Activated CD4-positive, alpha-beta T cell treated with anti-CD3 and anti-CD28 coated beads, Interleukin-10, Interleukin-2, amounts not matched to agents 100 ng/mL and 50 ng/mL, durations not matched to agents 16 hours and 8 hours (primary cell): ENCODE data around the gene CSTB.
A peak's percentile ranks its signal among the peaks of the same experiment; 100 is the strongest.

Experiments
- DNase-seq: peaks from one replicate; pipeline ENCODE4 v3.0.0-alpha.2; 2020

CSTB gene

DNA sequence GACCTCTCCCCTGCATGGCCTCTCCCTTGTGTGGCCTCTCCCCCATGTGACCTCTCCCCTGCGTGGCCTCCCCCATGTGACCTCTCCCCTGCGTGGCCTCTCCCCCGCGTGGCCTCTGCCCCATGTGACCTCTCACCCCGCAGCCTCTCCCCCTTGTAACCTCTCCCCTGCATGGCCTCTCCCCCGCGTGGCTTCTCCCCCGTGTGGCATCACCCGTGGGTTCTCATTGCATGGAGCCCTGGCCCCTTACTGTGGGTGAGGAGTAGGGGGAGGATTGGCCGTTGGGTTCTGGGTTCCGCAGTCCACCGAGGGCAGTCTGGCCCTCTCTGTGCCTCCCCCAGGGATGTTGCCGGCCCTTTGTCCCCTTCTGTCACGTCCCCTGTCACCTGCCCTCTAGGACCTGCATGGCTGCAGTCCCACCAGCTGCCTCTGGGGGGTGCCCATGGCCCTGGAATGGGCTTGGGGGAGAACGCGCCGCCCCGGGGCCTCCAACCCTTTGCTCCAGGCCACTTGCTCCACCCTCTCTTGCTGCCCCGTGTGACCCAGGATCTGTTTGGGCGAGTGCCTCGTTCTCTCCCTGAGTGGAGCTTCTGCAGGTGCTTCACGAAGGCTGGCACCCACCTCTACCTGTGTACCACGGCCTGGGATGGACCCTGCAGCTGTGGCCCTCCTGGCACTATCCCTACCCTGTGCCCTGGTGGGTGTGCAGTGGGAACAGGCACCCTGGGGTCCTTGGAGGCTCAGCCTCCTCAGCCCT lies 34.6 kb upstream of the CSTB start:
- peak; percentile 93 for DNase-seq

DNA sequence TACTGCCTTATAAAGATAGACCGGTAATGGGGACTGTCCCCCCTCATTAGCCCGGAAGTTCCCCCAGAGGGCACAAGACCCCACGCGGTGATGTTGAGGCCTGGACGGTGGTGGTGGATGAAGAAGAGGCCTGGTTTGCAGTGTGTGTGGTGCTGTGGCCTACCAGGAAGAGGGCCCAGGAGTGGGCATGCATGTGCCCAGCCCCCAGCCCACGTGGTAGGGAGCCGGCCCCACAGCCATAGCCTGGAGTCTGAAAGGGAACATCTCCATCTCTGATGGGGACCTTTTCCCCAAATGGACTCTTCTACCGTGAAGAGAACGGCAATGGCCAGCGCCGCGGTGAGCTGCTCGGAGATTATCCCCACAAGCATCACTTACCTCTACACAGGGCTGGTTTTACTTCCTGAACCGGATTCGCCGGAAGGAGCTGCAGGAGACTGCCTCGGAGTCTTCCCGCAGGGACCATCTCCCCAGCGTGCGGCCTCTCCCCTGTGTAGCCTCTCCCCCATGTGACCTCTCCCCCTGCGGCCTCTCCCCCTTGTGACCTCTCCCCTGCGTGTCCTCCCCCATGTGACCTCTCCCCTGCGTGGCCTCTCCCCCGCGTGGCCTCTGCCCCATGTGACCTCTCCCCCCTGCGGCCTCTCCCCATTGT lies 33.9 kb upstream of the CSTB start:
- DNase-seq, result no peak

DNA sequence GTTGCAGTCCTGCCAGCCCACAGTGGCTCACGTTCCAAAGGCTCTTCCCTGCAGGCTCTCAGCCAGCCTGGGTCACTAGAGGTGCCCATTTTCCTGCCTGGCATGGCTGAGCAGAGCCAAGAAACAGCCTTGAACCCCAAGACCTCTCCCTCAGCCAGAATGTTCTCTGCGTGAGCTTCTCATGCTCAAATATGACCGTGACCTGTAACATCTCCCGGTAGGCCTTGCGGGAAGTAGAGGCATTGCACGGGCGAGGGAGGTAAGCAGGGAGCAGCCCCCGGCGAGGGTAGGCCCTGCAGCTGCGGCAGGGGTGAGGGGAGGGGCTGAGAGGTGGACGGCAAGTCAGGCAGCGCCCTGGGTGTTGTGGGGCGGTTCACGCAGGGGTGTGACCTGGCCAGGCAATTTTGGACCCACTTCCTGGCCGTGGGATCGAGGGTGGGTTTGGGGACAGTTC lies 33.3 kb upstream of the CSTB start:
- DNase-seq, result no peak

DNA sequence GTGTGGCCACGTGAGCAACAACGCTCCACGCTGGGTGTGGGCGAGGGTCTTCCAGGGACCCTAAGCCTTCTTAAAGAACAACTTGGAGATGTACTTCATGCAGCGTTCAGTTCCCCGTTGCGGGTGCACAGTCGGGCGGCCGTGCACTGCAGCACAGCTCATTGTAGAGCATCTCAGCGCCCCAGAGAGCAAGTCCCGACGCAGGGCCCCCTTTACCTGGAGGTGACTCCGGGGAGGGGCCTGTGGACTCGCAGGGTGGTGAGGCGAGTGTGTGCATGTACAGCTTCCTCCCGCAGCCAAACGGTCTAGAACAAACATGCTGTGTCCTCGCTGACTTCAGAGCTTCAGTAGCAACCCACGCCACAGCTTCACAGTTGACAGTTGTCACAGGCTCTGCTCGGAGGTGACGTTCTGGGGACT lies 32.7 kb upstream of the CSTB start:
- DNase-seq, result no peak

DNA sequence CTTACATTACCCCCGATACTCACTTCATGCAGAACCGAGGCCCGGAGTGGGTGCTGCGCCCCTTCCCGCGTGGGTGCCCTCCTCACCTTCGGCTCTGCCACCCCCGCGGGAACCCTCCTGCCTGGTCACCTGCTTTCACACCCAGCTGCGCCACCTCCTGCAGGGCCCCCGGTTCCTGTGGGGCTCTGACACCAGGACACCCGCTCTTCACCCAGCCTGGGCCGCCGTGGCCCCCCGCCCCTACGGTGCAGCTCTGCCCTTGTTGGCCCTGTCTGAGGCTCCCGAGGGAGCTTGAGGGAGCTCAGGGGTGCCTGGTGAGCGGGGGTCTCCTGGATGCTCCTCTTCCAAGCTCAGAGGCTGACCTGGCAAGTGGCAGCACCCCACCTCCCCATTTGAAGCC lies 32.3 kb upstream of the CSTB start:
- DNase-seq, result no peak

DNA sequence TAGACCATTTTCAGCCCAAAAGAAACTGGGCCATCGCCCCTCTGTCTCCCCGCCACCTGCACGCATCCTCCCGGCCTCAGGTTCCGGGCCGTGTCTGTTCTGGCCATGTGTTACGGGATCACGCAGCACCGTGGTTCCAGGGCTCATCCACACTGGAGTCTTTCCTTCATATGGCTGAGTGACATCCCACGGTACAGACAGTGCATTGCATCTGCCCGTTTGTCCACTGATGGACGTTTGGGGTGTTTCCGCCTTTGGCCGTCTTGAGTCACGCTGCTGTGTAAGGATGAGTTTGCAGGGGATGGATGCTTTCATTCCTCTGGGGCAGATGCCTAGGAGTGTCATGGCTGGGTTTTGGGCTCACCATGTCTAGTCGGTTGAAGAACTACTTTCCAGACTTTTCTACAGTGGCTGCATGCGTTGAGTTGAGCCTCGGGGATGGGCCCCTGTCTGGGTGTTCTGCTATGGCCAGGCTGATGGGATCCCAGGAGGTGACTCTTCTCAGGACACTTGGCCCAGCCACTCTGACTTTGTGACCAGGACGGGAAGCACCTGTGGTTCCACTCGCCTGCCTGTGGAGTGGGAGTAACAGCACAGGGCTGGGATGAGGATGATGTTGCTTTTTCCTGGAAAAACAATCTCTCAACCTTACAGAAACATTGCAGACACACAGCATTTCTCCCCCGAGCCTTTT lies 30.1 kb upstream of the CSTB start:
- DNase-seq, result no peak

DNA sequence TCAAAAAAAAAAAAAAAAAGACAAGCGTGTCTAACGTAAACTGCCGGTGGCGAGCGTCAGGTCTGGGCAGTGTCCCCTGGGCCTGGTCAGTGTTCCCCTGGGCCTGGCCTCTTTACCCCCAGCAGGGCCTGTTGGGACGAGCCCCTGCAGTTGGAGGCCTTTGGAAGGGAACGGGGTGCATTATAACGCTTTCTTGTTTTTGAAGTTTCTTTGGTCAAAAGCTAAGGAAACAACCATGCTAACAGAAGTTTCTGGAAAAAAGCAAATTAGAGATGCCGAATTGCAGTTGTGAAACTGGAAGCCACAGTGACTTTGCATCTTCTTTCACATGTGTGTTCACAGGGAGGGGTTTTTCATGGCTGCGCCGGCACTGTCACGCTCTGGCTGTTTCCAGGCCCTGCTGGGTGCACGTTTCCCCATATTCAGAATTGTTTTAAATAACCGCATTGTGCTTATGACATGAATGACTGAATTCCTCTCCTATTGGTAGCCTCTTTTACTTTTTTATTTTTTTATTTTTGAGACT lies 29.2 kb upstream of the CSTB start:
- no peak for DNase-seq

DNA sequence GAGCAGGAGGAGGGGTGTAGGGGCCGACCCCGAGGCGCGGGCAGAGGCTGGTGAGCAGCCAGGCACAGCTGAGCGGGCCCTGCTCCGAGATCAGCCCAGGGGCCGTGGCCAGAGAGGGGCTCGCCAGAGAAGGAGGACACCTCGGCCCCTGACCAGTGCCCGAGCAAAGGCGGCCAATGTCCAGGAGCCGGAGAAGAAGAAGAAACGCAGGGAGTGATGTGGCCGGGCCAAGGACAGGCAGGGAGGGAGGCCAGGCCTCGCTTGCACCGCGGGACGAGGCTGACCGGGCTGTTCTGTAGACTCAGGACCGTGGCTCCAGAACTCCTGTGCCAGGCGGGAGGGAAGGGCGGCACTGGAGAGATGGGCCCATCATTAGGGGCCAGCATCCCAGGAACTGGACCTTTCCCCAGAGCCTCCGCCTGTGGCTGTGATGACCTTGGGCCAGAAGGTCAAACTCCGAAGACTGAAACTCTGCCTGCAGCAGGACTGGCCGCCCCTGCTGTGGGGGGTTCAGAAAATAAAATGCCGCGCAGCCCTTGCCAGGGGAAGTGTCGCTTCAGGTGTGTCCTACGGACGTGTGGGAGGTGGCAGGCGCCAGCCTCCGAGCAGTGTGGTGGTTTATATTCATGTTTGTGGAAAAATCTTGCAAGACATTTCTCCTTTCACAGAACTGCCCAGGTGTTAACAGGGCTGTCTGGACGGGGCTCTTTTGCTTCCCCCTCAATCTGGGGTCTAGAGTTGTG lies 27.6 kb upstream of the CSTB start:
- no peak for DNase-seq

DNA sequence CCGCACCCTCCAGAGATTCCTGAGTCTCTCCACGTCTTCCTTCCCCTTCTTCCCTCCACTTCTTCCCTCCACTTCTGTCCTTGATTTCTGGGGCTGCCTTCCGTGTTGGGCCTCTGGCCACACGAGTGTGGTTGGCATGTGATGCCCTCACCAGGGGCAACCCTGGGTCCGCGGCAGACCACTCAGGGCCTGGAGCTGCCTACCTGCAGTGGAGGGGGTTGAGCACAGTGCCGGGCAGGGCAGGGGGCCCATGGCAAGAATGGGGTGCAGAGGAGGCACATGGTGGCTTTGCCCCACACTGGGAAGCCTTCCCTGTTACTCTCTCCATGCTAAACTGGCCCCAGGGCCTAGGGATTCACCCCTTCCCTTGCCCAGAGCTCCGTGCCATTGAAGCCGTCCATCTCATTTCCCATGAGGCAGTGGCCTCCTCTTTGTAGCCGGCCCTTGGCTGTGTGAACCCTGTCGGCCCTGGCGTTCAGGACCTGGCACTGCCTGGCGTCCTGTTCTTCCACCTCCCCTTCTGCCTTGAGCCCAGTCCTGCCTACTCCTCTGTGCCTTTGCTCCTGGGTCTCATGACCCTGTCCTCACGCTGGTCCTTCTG lies 26.7 kb upstream of the CSTB start:
- no peak for DNase-seq

DNA sequence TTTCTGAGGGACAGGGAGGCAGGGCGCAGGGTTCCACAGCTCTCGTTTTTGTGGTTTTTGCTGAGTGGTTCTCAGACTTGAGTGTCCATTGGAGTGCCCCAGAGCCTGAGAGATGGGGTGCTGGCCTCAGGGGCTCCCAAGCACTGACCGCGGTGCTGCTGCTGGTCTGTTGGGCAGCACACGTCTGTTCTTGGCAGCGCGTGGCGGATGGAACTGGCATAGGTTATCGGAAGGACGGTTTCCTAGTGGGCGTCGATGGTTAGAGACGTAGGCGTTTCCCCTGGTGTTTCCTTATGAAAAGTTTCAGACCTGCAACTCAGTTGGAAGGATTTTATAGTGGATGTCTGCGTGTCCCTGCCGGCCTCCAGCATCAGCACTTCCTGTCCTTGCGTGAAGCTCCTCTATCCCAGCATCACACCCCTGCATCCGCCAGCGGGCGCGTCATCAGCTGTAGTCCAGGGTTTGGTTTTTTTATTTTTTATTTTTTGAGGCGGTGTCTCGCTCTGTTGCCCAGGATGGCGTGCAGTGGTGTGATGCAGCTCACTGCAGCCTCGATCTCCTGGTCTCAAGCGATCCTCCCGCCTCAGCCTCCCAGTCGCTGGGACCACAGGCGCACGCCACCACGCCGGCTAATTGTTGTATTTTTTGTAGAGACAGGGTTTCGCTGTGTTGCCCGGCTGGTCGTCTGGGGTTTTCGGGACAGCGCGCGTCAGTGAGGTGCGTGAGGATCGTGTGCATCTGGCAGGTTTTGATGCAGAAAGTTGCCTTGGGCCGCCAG lies 25.1 kb upstream of the CSTB start:
- DNase-seq, result no peak

DNA sequence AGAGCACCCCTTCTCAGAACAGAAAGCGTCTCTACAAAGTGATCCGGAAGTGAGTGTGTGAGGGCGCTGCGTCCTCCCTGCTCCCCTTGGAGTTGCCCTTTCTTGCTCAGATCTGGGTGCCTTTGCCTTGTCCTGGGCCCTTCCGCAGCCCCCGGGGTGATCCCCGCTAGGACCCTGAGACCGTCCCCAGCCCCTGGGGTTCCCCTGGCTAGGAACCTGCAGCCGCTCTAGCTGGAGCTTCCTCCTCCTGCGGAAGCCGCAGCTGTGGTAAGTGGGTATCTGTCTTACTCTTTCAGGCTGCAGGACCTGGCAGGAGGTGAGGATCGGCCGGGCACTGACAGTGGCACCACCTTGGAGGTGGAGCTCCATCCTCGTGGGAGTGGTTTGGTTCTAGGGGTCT lies 24.5 kb upstream of the CSTB start:
- no peak for DNase-seq

DNA sequence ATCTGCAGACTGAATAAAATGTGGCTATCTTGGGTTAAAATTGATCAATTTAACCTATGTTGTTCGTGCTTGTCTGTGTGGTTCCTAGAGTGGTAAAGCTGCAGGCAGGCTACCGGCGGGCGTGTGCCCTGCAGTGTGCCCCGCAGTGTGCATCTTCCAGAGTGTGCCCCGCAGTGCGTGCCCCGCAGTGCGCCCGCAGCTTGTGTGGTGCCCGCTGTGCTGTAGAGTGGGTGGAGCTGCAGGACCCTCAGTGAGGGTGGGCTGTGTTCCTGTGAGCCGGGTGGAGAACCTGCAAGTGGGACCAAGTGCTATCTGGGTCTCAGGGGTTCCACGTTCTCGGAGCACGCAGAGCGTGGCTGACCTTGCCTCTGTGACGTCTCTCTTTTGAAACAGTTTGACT lies 24.0 kb upstream of the CSTB start:
- no peak for DNase-seq

DNA sequence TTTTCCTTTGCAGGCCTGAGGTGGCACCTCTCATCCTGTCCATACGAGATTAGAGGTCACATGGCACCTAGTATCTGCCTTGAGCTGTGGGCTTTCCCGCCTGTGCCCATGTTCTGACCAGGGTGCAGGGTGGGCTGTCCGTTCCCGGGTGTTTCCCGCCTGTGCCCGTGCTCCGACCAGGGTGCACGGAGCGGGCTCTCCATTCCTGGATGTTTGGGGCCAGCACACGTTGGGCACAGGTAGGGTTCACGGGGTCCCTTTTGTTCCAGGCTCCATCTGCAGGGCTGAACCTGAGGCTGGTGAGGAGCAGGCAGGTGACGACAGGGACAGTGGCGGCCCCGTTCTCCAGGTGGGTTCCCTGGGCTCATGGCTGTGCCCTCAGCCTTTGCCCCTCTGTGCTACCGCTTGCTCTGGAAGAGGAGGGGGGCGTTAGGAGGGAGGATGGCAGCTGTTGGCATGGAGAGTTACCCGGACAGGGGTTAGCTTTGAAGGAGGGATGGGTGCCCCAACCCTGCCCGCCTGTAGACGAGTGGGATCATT lies 23.3 kb upstream of the CSTB start:
- no peak for DNase-seq

DNA sequence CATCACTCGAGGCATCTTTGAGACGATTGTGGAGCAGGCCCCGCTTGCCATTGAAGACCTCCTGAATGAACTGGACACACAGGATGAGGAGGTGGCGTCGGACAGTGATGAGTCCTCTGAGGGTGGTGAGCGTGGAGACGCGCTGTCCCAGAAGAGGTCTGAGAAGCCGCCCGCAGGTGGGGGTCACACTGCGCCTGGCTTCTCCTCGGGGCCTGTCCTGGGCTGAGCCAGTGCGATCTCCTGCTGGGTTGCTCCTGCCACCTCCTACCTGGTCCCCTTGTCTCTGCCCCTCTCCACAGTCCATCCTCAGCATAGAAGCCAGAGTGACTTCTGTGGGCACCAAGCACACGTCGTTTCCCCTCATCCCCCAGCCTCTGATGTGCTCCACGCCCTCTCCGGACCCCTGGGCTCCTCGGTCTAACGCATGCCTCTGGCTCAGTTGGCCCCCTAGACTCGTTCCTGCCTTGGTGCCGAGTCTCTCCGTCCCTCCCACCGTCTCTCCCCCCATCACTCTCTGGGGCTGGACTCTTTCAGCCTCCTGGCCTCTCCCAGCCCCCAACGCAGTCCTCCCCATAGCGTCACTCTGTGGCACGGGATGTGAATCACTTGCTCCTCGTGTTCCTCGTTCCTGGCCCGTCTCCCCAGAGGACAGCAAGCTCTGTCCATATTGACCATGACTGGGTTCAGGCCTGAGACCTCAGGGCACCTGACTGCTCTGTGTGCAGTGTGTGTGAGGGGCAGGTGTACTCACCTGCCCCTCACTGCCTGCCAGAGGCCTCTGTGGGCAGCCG lies 22.0 kb upstream of the CSTB start:
- DNase-seq, result no peak

DNA sequence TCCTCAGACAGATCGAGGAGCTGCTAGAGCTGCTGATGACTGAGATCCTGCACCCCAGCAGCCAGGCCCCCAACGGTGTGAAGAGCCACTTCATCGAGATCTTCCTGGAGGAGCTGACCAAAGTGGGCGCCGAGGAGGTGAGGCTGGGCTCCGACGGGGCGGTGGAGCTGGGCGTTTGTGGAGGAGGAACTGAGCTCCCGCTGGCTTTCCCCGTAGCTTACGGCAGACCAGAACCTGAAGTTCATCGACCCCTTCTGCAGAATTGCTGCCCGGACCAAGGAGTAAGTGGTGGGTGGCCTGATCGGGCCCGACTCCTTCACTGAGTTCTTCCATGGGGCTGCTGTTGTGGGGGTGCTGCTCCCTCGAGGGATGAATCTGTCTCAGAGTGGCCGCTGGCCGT lies 21.3 kb upstream of the CSTB start:
- DNase-seq, result no peak

DNA sequence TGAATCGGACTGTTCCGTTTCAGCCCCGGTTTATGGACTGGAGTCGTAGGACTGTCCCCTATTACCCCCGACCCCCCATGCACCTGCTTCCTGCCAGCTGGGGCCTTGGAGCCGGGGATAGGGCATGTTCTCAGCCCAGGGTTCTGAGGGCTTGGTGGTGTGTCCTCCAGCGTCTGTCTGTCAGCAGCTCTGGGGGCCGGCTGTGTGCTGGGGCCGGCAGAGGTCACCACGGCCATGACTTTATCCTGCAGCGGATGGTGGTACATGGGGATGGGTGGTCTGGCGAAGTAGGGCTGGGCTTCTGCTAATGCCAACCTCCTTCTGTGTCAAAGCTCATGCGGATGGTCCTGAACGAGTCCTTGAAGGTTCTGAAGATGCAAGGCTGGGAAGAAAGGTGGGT lies 18.7 kb upstream of the CSTB start:
- no peak for DNase-seq

DNA sequence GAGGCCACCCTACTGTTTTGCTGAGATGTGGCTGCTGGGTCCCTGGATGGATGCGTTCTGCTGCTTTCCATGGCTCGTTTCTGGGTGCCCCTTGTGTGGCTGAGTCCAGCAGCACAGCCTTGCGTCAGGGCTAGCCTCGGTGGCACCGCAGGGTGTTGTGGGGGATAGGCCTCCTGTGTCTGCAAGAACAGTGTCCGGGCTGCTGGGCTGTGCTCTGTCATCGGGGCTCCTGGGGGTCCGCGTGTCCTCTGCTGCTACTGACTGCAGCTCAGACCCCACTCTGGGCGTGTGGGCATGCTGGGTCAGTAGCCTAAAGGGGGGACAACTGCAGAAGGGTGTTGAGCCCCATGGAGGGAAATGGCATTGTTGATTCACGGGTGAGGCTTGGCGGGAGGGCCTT lies 18.2 kb upstream of the CSTB start:
- DNase-seq, result no peak

DNA sequence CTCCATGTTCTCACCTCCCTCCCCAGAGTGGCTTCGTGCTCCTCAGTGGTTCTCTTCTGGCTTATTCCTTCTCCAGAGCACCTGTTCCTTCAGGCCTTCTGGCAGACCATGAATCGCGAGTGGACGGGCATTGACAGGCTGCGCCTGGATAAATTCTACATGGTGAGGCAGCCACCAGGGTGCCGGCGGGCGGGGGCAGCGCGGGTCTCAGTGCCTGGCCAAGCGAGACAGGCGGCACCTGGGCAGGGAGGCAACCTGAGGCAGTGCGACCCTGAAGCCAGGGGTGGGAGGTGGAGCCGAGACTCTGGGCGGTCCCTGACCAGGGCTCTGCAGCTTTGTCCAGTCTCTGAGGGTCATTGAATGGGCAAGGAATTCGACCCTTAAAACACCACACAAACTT lies 17.1 kb upstream of the CSTB start:
- no peak for DNase-seq

DNA sequence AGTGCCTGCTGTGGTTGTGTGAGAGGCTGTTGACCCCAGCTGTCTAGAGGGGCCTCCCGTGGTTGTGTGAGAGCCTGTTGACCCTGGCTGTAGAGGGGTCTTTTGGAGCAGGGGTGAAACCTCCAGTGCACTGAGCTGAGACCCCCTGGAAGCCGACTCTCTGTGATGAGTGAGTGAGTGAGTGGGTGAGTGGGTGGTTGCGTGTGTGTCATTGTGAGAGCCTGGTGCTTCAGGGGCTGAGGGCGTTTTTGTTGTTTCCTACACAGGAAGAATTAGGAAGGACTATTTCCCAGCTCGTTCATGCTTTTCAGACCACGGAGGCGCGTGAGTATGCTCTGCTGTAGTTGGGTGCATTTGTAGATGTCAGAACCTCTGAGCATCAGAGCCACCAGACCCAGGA lies 16.3 kb upstream of the CSTB start:
- DNase-seq, result no peak

DNA sequence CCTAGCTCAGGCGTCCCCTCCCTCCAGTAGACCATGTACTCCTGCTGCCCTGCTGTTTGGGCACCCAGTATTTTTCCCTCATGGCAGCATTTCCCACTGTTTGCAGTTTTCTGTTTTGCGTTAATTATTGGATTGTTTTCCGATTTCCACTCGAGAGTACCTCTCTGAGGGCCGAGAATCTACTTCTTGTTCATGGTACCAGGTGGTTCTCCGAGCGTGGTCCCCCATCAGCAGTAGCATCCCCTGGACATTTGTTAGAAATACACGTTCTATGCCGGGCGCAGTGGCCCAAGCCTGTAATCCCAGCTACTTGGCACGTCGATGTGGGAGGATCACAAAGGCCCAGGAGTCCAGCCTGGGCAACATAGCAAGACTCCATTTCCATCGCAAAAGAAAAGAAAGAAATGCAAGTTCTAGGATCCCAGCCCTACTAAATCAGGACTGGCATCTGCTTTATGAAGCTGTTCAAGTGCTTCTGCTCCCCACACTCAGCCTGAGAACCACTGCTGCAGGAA lies 14.0 kb upstream of the CSTB start:
- no peak for DNase-seq
